Mesenchymal stem cell (in vitro differentiated cells and primary cell): Measurements from ENCODE around the gene MYO5B.

Experiments
- DNase-seq: peaks from one replicate; pipeline ENCODE4 v3.0.0-alpha.2; 2013
- H2AFZ ChIP-seq: one replicate; pipeline ENCODE4 v1.6.1; 2013; ENCODE audit warnings: low read depth, mild to moderate bottlenecking, control low read depth, inconsistent platforms, low read length, moderate library complexity
- H2AK5ac ChIP-seq: 2 replicates; pipeline ENCODE4 v1.6.1; 2013; ENCODE audit warnings: low read length, moderate library complexity, mild to moderate bottlenecking, inconsistent platforms; ENCODE audit not compliant: severe bottlenecking
- H2BK120ac ChIP-seq: one replicate; pipeline ENCODE4 v1.6.1; 2013; ENCODE audit warnings: low read depth, mild to moderate bottlenecking, inconsistent platforms, low read length, moderate library complexity
- H2BK12ac ChIP-seq, 2 experiments: one replicate each; pipeline ENCODE4 v1.6.1; 2013; ENCODE audit warnings: inconsistent platforms in 2 of 2, low read length in 2 of 2, mild to moderate bottlenecking in 2 of 2, moderate library complexity in 2 of 2, control low read depth in 1 of 2
- H2BK15ac ChIP-seq: one replicate; pipeline ENCODE4 v1.6.1; 2013; ENCODE audit warnings: mild to moderate bottlenecking, low read depth, inconsistent platforms; ENCODE audit not compliant: poor library complexity, severe bottlenecking
- H2BK5ac ChIP-seq: 2 replicates; pipeline ENCODE4 v1.6.1; 2013; ENCODE audit warnings: low read depth, mild to moderate bottlenecking, low read length, control low read depth, inconsistent platforms; ENCODE audit not compliant: poor library complexity, severe bottlenecking
- H3K14ac ChIP-seq, 2 experiments: one replicate each; pipeline ENCODE4 v1.6.1; 2013; ENCODE audit warnings: inconsistent platforms in 2 of 2, low read length in 2 of 2, control low read depth in 1 of 2, mild to moderate bottlenecking in 1 of 2, moderate library complexity in 1 of 2
- H3K18ac ChIP-seq, 2 experiments: one replicate each; pipeline ENCODE4 v1.6.1; 2013; ENCODE audit warnings: inconsistent platforms in 2 of 2, low read length in 2 of 2, control low read depth in 1 of 2, low read depth in 1 of 2, mild to moderate bottlenecking in 1 of 2
- H3K23ac ChIP-seq, 2 experiments: one replicate each; pipeline ENCODE4 v1.6.1; 2013; ENCODE audit warnings: inconsistent platforms in 2 of 2, low read length in 2 of 2, mild to moderate bottlenecking in 2 of 2, moderate library complexity in 2 of 2, control low read depth in 1 of 2
- H3K27ac ChIP-seq: 2 replicates; pipeline ENCODE4 v1.5.1; 2013; ENCODE audit warnings: mild to moderate bottlenecking, moderate library complexity, low read length, control low read depth, inconsistent platforms; ENCODE audit not compliant: poor library complexity, severe bottlenecking
- H3K27me3 ChIP-seq, 2 experiments: 2 replicates each; pipeline versions ENCODE4 v1.6.1 to v1.7.0; 2013; ENCODE audit warnings: low read length in 2 of 2, mild to moderate bottlenecking in 2 of 2, moderate library complexity in 2 of 2, control low read depth in 1 of 2, inconsistent platforms in 1 of 2; ENCODE audit not compliant: control insufficient read depth in 1 of 2, insufficient read depth in 1 of 2
- H3K36me3 ChIP-seq, 2 experiments: 2 replicates each; pipeline versions ENCODE4 v1.6.1 to v1.7.0; 2013; ENCODE audit warnings: low read length in 2 of 2, control low read depth in 1 of 2, inconsistent platforms in 1 of 2, low read depth in 1 of 2, mild to moderate bottlenecking in 1 of 2; ENCODE audit not compliant: insufficient read depth in 2 of 2, control insufficient read depth in 1 of 2
- H3K4ac ChIP-seq, 2 experiments: one replicate each; pipeline ENCODE4 v1.6.1; 2013; ENCODE audit warnings: inconsistent platforms in 2 of 2, low read length in 2 of 2, mild to moderate bottlenecking in 2 of 2, moderate library complexity in 2 of 2, control low read depth in 1 of 2, low read depth in 1 of 2
- H3K4me1 ChIP-seq: 2 replicates; pipeline ENCODE4 v1.6.1; 2013; ENCODE audit warnings: low read depth, low read length, control low read depth; ENCODE audit not compliant: control insufficient read depth, insufficient read depth
- H3K4me2 ChIP-seq: 2 replicates; pipeline ENCODE4 v1.6.1; 2013; ENCODE audit warnings: low read length, mild to moderate bottlenecking, inconsistent platforms; ENCODE audit not compliant: poor library complexity, severe bottlenecking
- H3K4me3 ChIP-seq, 2 experiments: 2 replicates each; pipeline versions ENCODE4 v1.5.1 to v1.7.0; 2013; ENCODE audit warnings: low read length in 2 of 2, mild to moderate bottlenecking in 2 of 2, control low read depth in 1 of 2, low read depth in 1 of 2; ENCODE audit not compliant: insufficient read depth in 1 of 2
- H3K79me1 ChIP-seq: replicated peaks from 2 replicates; pipeline ENCODE4 v1.6.1; 2013; ENCODE audit warnings: mild to moderate bottlenecking, control low read depth, low read length, inconsistent platforms; ENCODE audit not compliant: poor library complexity, severe bottlenecking
- H3K9ac ChIP-seq: 2 replicates; pipeline ENCODE4 v1.7.0; 2013; ENCODE audit warnings: mild to moderate bottlenecking, low read length, moderate library complexity
- H3K9me3 ChIP-seq: 2 replicates; pipeline ENCODE4 v1.7.0; 2013; ENCODE audit warnings: mild to moderate bottlenecking, low read length; ENCODE audit not compliant: control insufficient read depth
- H4K8ac ChIP-seq: one replicate; pipeline ENCODE4 v1.6.1; 2013; ENCODE audit warnings: inconsistent platforms, mild to moderate bottlenecking, low read length, moderate library complexity
- H4K91ac ChIP-seq: one replicate; pipeline ENCODE4 v1.6.1; 2013; ENCODE audit warnings: mild to moderate bottlenecking, low read length, inconsistent platforms
- WGBS: methylation state at CpG from one replicate; pipeline ENCODE4 v1.1.7; 2013; ENCODE audit warnings: mixed read lengths; 5-methylcytosine and 5-hydroxymethylcytosine counted together

MYO5B gene

DNA sequence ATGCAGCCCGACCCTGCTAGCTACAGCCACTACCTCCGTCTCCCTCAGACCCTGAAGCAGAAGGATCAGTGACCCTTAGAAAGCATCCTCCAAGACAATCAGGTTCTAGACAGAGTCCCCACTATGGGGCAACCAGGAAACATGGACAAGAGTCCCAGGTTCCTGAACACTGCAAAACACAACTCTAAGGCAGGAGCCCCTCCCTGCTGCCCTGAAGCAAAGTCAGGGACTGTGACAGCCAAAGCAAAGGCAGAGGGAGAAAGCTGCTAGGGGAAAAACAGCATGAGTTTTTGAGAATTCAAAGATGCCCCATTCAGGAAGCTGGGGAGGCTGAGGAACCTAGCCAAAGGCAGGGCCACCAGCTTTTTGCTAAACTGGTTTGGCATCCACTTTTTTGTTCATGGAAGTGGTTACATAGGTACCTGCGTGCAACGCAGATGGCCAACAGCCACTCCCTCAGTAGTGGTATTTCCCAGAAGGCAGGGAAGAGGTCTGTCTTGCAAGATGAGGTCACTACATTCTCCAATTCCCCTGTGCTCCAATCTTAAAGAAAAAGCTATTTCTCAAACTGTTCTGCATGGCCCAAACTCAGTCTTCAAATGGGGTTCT lies 33.2 kb downstream of the MYO5B start:
- no peak overlapping the region for H3K4me2 ChIP-seq
- H2AFZ ChIP-seq = no peak overlapping the region
- H2BK12ac ChIP-seq = no peak overlapping the region
- H3K4me1 ChIP-seq = no peaks in the 10 kb centered on the region
- H4K8ac ChIP-seq = no peak overlapping the region
- no peak overlapping the region for H2BK15ac ChIP-seq
- H3K4ac ChIP-seq = no peak overlapping the region
- no peak overlapping the region for H2BK5ac ChIP-seq
- H3K79me1 ChIP-seq = no peaks in the 10 kb centered on the region
- H2BK120ac ChIP-seq = no peak overlapping the region
- H3K4me3 ChIP-seq = no peak overlapping the region
- H4K91ac ChIP-seq = no peak overlapping the region
- no peak overlapping the region for H3K14ac ChIP-seq
- WGBS = 62% methylated on average over 4 of the region's 4 CpGs
- H3K36me3 ChIP-seq = no peaks in the 10 kb centered on the region
- no peak overlapping the region for H3K9ac ChIP-seq
- H3K23ac ChIP-seq = no peak overlapping the region
- no peaks in the 10 kb centered on the region for H3K9me3 ChIP-seq
- H3K27me3 ChIP-seq = peaks cover 27 to 42% of the 10 kb centered on the region in 2 experiments
- no peak overlapping the region for H2AK5ac ChIP-seq
- DNase-seq = no peak
- H3K27ac ChIP-seq = no peak overlapping the region
- no peak overlapping the region for H3K18ac ChIP-seq

DNA sequence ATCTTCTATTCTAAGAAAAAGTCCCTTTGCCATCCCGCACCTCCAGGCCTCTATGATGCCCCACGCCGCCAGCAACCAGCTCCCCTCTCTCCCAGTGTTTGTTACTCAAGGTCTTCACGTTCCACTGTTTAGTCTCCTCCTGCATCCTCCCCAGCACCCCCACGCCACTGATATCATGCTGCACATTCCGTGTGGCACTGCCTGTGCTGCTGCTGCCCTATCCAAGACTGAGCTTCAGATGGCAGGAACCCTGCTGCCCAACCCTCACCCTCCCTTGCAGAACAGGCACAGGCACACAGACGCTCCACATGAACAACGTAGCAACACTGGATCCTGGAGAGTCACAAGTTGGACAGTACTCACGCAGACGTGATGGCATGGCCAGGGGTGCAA lies 35.3 kb downstream of the MYO5B start:
- H3K4me1 ChIP-seq = no peaks in the 10 kb centered on the region
- no peak overlapping the region for H3K23ac ChIP-seq
- no peak overlapping the region for H2BK12ac ChIP-seq
- no peak overlapping the region for H3K27ac ChIP-seq
- H3K9ac ChIP-seq = no peak overlapping the region
- no peak overlapping the region for H2BK5ac ChIP-seq
- H3K14ac ChIP-seq = no peak overlapping the region
- WGBS = 81% methylated on average over 10 of the region's 10 CpGs
- H3K4me3 ChIP-seq = no peak overlapping the region
- H3K18ac ChIP-seq = no peak overlapping the region
- H2BK15ac ChIP-seq = no peak overlapping the region
- no peak for DNase-seq
- no peaks in the 10 kb centered on the region for H3K9me3 ChIP-seq
- H3K4ac ChIP-seq = no peak overlapping the region
- no peak overlapping the region for H4K91ac ChIP-seq
- H2AFZ ChIP-seq = no peak overlapping the region
- H2BK120ac ChIP-seq = no peak overlapping the region
- no peak overlapping the region for H2AK5ac ChIP-seq
- H4K8ac ChIP-seq = no peak overlapping the region
- no peak overlapping the region for H3K4me2 ChIP-seq
- H3K36me3 ChIP-seq = no peaks in the 10 kb centered on the region
- peaks cover 19 to 34% of the 10 kb centered on the region in 2 experiments for H3K27me3 ChIP-seq
- no peaks in the 10 kb centered on the region for H3K79me1 ChIP-seq

DNA sequence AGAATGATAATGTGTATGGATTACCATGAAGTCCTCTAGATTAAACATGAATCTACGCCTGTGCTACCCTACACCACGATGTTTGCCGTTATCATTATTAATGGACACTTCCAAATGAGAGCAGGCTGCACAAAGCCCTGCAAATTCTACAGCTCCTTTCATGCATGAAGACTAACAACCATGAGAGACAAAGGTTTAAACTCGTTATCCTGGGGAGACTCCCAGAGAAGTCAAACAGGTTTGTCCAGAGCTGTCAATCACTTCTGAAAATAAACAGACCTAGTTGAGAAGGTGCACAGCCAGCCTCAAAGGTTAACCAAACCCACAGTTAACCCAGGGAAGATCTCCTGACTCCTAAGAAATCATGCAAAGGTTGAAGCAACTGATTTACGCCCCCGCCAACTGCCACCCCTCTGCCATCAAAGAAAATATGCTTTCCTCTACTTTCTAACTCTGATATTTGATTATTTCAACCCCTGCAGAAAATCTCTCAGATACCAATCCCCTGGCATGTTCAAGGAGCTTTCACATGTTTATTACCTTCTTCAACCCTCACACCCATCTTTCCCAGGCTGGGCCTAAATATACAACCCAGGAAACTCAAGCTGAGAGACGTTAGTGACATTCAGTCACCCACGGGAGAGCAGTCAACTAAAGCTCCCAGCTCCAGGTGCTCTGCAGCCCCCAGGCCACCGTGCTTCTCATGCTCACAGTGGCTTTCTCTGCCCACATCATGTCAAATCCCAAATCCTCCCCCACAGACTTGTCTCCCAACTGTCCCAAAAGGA lies 35.9 kb downstream of the MYO5B start:
- H4K8ac ChIP-seq = no peak overlapping the region
- no peak overlapping the region for H2AFZ ChIP-seq
- H3K4me1 ChIP-seq = no peaks in the 10 kb centered on the region
- no peak overlapping the region for H3K23ac ChIP-seq
- no peak overlapping the region for H2BK15ac ChIP-seq
- H2BK12ac ChIP-seq = no peak overlapping the region
- H2BK120ac ChIP-seq = no peak overlapping the region
- H3K9me3 ChIP-seq = no peaks in the 10 kb centered on the region
- H3K79me1 ChIP-seq = no peaks in the 10 kb centered on the region
- no peaks in the 10 kb centered on the region for H3K36me3 ChIP-seq
- H2AK5ac ChIP-seq = no peak overlapping the region
- no peak overlapping the region for H3K4me3 ChIP-seq
- no peak overlapping the region for H3K18ac ChIP-seq
- no peak overlapping the region for H3K4ac ChIP-seq
- no peak overlapping the region for H3K9ac ChIP-seq
- no peak overlapping the region for H3K4me2 ChIP-seq
- no peak overlapping the region for H3K27ac ChIP-seq
- 68% methylated on average over 9 of the region's 9 CpGs for WGBS
- no peak overlapping the region for H2BK5ac ChIP-seq
- H3K27me3 ChIP-seq = peaks cover 19 to 34% of the 10 kb centered on the region in 2 experiments
- H4K91ac ChIP-seq = no peak overlapping the region
- H3K14ac ChIP-seq = no peak overlapping the region
- DNase-seq = no peak

DNA sequence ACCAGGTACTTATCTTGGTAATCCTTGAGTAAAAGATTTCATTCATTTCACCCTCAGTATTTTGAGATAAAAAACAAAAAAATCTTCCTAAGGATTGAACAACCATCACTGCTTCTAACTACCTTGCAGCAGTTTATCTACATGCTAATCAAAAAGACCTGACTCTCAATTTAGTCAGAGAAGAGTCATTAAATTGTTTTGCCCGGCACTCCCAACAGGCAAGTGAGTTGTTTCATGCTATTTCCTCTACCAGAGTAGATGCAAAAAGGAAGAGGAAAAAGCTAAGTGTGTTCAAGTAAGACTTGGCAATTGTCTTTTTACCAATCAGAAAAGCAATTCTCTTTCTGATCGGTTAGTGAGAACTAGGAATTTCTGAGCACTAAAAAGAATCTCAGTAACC lies 39.5 kb downstream of the MYO5B start:
- Histone ChIP-seq H3K4me2 (no peak overlapping the region), H3K18ac (no peak overlapping the region), H3K4me1 (no peaks in the 10 kb centered on the region), H3K79me1 (no peaks in the 10 kb centered on the region), H2BK120ac (no peak overlapping the region), H3K36me3 (no peaks in the 10 kb centered on the region), H3K27ac (no peak overlapping the region), H3K4me3 (no peak overlapping the region), H3K23ac (no peak overlapping the region), H2BK15ac (no peak overlapping the region), H4K91ac (no peak overlapping the region), H3K27me3 (peaks cover under 1 to 20% of the 10 kb centered on the region in 2 experiments), H2BK12ac (no peak overlapping the region), H2AFZ (no peak overlapping the region), H2AK5ac (no peak overlapping the region), H2BK5ac (no peak overlapping the region), H4K8ac (no peak overlapping the region), H3K14ac (no peak overlapping the region), H3K4ac (no peak overlapping the region), H3K9ac (no peak overlapping the region), H3K9me3 (no peaks in the 10 kb centered on the region)
- WGBS = 96% methylated on average over 2 of the region's 2 CpGs
- no peak for DNase-seq
